HCT116 (cell line): Measurements from ENCODE around the gene CHURC1. TPM values are rescaled to one million over a fixed set of nuclear protein-coding genes. Genes with fewer than 3 reads are reported as not detected.

Experiments
- ATAC-seq: fragments of 200-7000 bp; cut with Tn5 transposase; 2 replicates; pipeline ENCODE4 v1.9.1; 2020; ENCODE audit warnings: mild to moderate bottlenecking, moderate library complexity
- BruUV-seq: library from RNA; stranded (reverse); fragments of 400-500 nt; replicated peaks from 2 replicates; lab custom pipeline; 2021; lab: Mats Ljungman, UMichigan
- CTCF ChIA-PET: fragments of 300-600 bp; sonication (Branson Sonifier 250); formaldehyde crosslinking; loops from one replicate; lab custom pipeline; 2021; ENCODE audit warnings: antibody characterized with exemption; lab: Charles Lee
- POLR2A ChIA-PET: fragments of 300-600, 350-600 bp; sonication (Branson Sonifier 250); formaldehyde crosslinking; loops from one replicate; lab custom pipeline; 2021; ENCODE audit warnings: antibody characterized with exemption; lab: Charles Lee
- RAD21 ChIA-PET, 2 experiments: fragments of 300-600 bp; sonication (Branson Sonifier 250); formaldehyde crosslinking; loops; one replicate each; lab custom pipeline; 2023; ENCODE audit warnings: low total read pairs in 2 of 2; ENCODE audit not compliant: uncharacterized antibody in 2 of 2, unreplicated experiment in 2 of 2, low non-redundant PET in 1 of 2; lab: Charles Lee
- DNase-seq: peaks from one replicate; pipeline ENCODE4 v3.0.0-alpha.2; 2010; ENCODE audit warnings: low read depth, low spot score
- H2AFZ ChIP-seq: fragments of 200-600 bp; shearing (Covaris generic), sonication (generic); 2 replicates; pipeline ENCODE4 v1.6.1; 2017; ENCODE audit warnings: low read depth, mixed run types, mixed read lengths, antibody characterized with exemption, low read length; ENCODE audit not compliant: poor library complexity, severe bottlenecking
- H3K27ac ChIP-seq: 2 replicates; pipeline ENCODE4 v1.5.1; 2012; ENCODE audit warnings: low read depth, low read length
- H3K27me3 ChIP-seq: fragments of 200-600 bp; sonication (generic); 2 replicates; pipeline ENCODE4 v1.6.1; 2016; ENCODE audit warnings: mixed run types, low read length, mixed read lengths; ENCODE audit not compliant: insufficient read depth
- H3K36me3 ChIP-seq, 2 experiments: fragments of 200-500 bp in 1 of 2; fragments of 200-600 bp in 1 of 2; sonication (Bioruptor generic) in 1 of 2; sonication (generic) in 1 of 2; 2 replicates each; pipeline versions ENCODE4 v1.5.1 to v1.6.1; 2014 to 2016; ENCODE audit warnings: low read length in 2 of 2, inconsistent platforms in 1 of 2, mixed read lengths in 1 of 2, mixed run types in 1 of 2; ENCODE audit not compliant: insufficient read depth in 2 of 2, control insufficient read depth in 1 of 2
- H3K4me1 ChIP-seq, 2 experiments: fragments of 200-600 bp in 1 of 2; sonication (generic) in 1 of 2; 2 replicates each; pipeline versions ENCODE4 v1.5.1 to v1.6.1; 2012 to 2017; ENCODE audit warnings: low read length in 2 of 2, inconsistent platforms in 1 of 2, mild to moderate bottlenecking in 1 of 2, mixed read lengths in 1 of 2, mixed run types in 1 of 2, moderate library complexity in 1 of 2; ENCODE audit not compliant: insufficient read depth in 2 of 2, control insufficient read depth in 1 of 2
- H3K4me2 ChIP-seq: fragments of 200-600 bp; sonication (generic); 2 replicates; pipeline ENCODE4 v1.6.1; 2017; ENCODE audit warnings: mixed run types, low read length, mixed read lengths
- H3K4me3 ChIP-seq, 2 experiments: fragments of 200-600 bp in 1 of 2; sonication (generic) in 1 of 2; replicated peaks in 1 of 2; 2 replicates each; pipeline ENCODE4 v1.5.1; 2011 to 2016; ENCODE audit warnings: low read length in 2 of 2, control low read depth in 1 of 2, low read depth in 1 of 2, mild to moderate bottlenecking in 1 of 2, mixed read lengths in 1 of 2, mixed run types in 1 of 2
- H3K79me2 ChIP-seq: fragments of 200-600 bp; sonication (generic); 2 replicates; pipeline ENCODE4 v1.6.1; 2017; ENCODE audit warnings: mild to moderate bottlenecking, mixed run types, low read length, moderate library complexity, mixed read lengths; ENCODE audit not compliant: insufficient read depth
- H3K9ac ChIP-seq: fragments of 200-600 bp; sonication (generic); 2 replicates; pipeline ENCODE4 v1.6.1; 2016; ENCODE audit warnings: low read length, mixed read lengths
- H3K9me2 ChIP-seq: fragments of 200-600 bp; sonication (generic), shearing (Covaris generic); 2 replicates; pipeline ENCODE4 v1.6.1; 2017; ENCODE audit warnings: mixed run types, mild to moderate bottlenecking, moderate library complexity; ENCODE audit not compliant: insufficient read depth
- H3K9me3 ChIP-seq, 2 experiments: fragments of 200-500 bp in 1 of 2; fragments of 200-600 bp in 1 of 2; sonication (Bioruptor generic) in 1 of 2; sonication (generic) in 1 of 2; 2 replicates each; pipeline ENCODE4 v1.6.1; 2014 to 2017; ENCODE audit warnings: low read length in 2 of 2, mixed read lengths in 2 of 2, inconsistent platforms in 1 of 2, low read depth in 1 of 2, mild to moderate bottlenecking in 1 of 2, mixed run types in 1 of 2, moderate library complexity in 1 of 2; ENCODE audit not compliant: control insufficient read depth in 1 of 2, insufficient read depth in 1 of 2
- H4K20me1 ChIP-seq: fragments of 200-600 bp; sonication (generic), shearing (Covaris generic); 2 replicates; pipeline ENCODE4 v1.6.1; 2017; ENCODE audit warnings: mixed run types, mild to moderate bottlenecking, moderate library complexity; ENCODE audit not compliant: insufficient read depth
- CBX3 ChIP-seq: IDR thresholded peaks from 2 replicates; pipeline ENCODE4 v1.6.1; 2012; ENCODE audit warnings: low read depth
- CEBPB ChIP-seq: IDR thresholded peaks from 2 replicates; pipeline ENCODE4 v1.6.1; 2012; ENCODE audit warnings: low read depth
- ELF1 ChIP-seq: IDR thresholded peaks from 2 replicates; pipeline ENCODE4 v1.6.1; 2012; ENCODE audit warnings: low read depth, borderline replicate concordance
- FOSL1 ChIP-seq: IDR thresholded peaks from 2 replicates; pipeline ENCODE4 v1.6.1; 2012; ENCODE audit warnings: low read depth
- JUND ChIP-seq: IDR thresholded peaks from 2 replicates; pipeline ENCODE4 v1.6.1; 2012
- POLR2A ChIP-seq: IDR thresholded peaks from 2 replicates; pipeline ENCODE4 v1.7.0; 2011; ENCODE audit warnings: borderline replicate concordance; ENCODE audit not compliant: insufficient read depth, insufficient read length; ENCODE audit errors: extremely low read depth
- POLR2AphosphoS5 ChIP-seq: IDR thresholded peaks from 2 replicates; pipeline ENCODE4 v1.6.1; 2011; ENCODE audit warnings: mild to moderate bottlenecking, low read depth, low read length, moderate library complexity
- RAD21 ChIP-seq: IDR thresholded peaks from 2 replicates; pipeline ENCODE4 v1.6.1; 2012; ENCODE audit warnings: low read depth, mild to moderate bottlenecking
- SRF ChIP-seq: IDR thresholded peaks from 2 replicates; pipeline ENCODE4 v1.6.1; 2012; ENCODE audit warnings: low read depth
- ZNF274 ChIP-seq: fragments of 200-500 bp; sonication (Bioruptor generic); IDR thresholded peaks from 2 replicates; pipeline ENCODE4 v1.6.1; 2014; ENCODE audit warnings: mild to moderate bottlenecking, low read depth, low read length, inconsistent platforms
- intact Hi-C: fragments of 100-400 bp; cut with micrococcal nuclease; formaldehyde crosslinking; loops from 2 replicates; pipeline ENCODE4 v1.10.0; 2022
- total RNA-seq: library from RNA; stranded (reverse); gene quantifications from one replicate; pipeline ENCODE4 v1.2.1, GENCODE V29; 2021; ENCODE audit not compliant: unreplicated experiment
- TF ChIP-seq, protein P1 (sequence below): IDR thresholded peaks from 2 replicates; pipeline ENCODE4 v1.6.1; 2011; ENCODE audit warnings: mild to moderate bottlenecking, low read length, moderate library complexity; ENCODE audit not compliant: insufficient replicate concordance; ENCODE audit errors: extremely low read depth

CHURC1 gene
- total RNA-seq, 1 experiment from 2014 or later = 47.5 TPM

DNA sequence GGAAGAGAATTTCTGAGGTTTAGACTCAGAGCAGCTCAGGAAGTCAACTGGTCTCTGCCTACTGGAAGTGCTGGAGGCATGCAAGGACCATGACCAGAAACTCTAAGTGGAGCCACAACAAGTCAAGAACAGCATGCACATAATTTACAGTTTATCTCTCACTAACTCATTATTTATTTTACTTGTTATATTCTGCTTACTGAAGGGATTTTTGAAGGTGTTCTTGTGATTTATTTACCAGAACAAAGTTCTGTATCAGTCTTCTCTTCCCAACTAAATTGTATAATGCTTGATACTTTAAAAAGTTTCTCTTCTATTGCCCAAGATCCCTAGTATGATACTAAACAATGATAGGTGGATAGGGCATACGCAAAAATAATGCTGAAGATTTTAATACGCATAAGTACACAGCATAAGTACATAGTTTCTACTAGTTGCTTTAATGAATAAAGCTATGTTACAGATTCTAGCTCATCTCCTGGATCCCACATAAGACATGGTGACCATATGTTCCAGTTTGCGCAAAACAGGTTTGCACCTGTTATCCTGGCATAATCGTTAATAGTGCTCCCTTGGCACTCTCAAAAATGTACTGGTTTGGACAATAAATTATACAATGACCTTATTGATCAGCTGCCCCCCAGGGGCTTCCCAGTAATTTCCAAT, 22.9 kb upstream of the CHURC1 start:
- CTCF ChIA-PET = interaction anchor here (0.8 to 4.2 kb wide), 24 partner anchors 9 to 547 kb away, joined by 3 to 98 read pairs (median 8); partner anchors contain the start of gene SPTB
- H2AFZ ChIP-seq = no peak overlapping the region
- ATAC-seq = peak; percentile 36

More for the DNA sequence above, 22.9 kb upstream of the CHURC1 start:
- POLR2A ChIA-PET = interaction anchor here (1.1 to 1.2 kb wide), 2 partner anchors 68 to 91 kb away, joined by 3 to 5 read pairs; no protein-coding TSS in a partner anchor
- no peaks in the 10 kb centered on the region for H3K79me2 ChIP-seq
- H3K27me3 ChIP-seq = no peaks in the 10 kb centered on the region
- no peaks in the 10 kb centered on the region for H4K20me1 ChIP-seq
- H3K9me2 ChIP-seq = no peaks in the 10 kb centered on the region
- H3K9me3 ChIP-seq = no peaks in the 10 kb centered on the region
- BruUV-seq = no TSS peak
- no peak overlapping the region for H3K9ac ChIP-seq
- intact Hi-C loops = loop anchor here (5.0 kb wide), 5 partner anchors 69 to 549 kb away; no protein-coding TSS in a partner anchor
- no peak overlapping the region for H3K4me2 ChIP-seq
- DNase-seq = no peak
- H3K36me3 ChIP-seq = no peaks in the 10 kb centered on the region
- no peak overlapping the region for H3K27ac ChIP-seq
- RAD21 ChIA-PET = interaction anchor here (0.5 to 1.9 kb wide), 9 partner anchors 20 to 374 kb away, joined by 3 to 29 read pairs (median 6); no protein-coding TSS in a partner anchor
- H3K4me1 ChIP-seq = no peaks in the 10 kb centered on the region
- H3K4me3 ChIP-seq = no peak overlapping the region
- no peak for TF ChIP-seq ZNF274
- no peak for TF ChIP-seq FOSL1
- TF ChIP-seq JUND = no peak
- TF ChIP-seq CEBPB = no peak
- no peak for TF ChIP-seq POLR2A
- TF ChIP-seq POLR2AphosphoS5 = no peak
- no peak for TF ChIP-seq ELF1
- TF ChIP-seq, protein P1, sequence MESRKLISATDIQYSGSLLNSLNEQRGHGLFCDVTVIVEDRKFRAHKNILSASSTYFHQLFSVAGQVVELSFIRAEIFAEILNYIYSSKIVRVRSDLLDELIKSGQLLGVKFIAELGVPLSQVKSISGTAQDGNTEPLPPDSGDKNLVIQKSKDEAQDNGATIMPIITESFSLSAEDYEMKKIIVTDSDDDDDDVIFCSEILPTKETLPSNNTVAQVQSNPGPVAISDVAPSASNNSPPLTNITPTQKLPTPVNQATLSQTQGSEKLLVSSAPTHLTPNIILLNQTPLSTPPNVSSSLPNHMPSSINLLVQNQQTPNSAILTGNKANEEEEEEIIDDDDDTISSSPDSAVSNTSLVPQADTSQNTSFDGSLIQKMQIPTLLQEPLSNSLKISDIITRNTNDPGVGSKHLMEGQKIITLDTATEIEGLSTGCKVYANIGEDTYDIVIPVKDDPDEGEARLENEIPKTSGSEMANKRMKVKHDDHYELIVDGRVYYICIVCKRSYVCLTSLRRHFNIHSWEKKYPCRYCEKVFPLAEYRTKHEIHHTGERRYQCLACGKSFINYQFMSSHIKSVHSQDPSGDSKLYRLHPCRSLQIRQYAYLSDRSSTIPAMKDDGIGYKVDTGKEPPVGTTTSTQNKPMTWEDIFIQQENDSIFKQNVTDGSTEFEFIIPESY = no peak
- TF ChIP-seq RAD21 = no peak
- TF ChIP-seq CBX3 = no peak
- no peak for TF ChIP-seq SRF
